H4 (cell line): Measurements from ENCODE around the gene ISYNA1. TPM values are rescaled to one million over a fixed set of nuclear protein-coding genes. Genes with fewer than 3 reads are reported as not detected.

ENCODE experiments used
- DNase-seq: peaks from one replicate; pipeline ENCODE4 v3.0.0-alpha.2; 2015; ENCODE audit warnings: low spot score
- total RNA-seq: library from RNA; depleted of rRNA; stranded (reverse); fragments of >200 nt; shearing (Covaris generic); gene quantifications from 2 replicates; pipeline ENCODE4 v1.2.3, GENCODE V29; 2014; rRNA removed

ISYNA1 gene
- total RNA-seq, 1 experiment from 2014 or later = 0.45 TPM

DNA sequence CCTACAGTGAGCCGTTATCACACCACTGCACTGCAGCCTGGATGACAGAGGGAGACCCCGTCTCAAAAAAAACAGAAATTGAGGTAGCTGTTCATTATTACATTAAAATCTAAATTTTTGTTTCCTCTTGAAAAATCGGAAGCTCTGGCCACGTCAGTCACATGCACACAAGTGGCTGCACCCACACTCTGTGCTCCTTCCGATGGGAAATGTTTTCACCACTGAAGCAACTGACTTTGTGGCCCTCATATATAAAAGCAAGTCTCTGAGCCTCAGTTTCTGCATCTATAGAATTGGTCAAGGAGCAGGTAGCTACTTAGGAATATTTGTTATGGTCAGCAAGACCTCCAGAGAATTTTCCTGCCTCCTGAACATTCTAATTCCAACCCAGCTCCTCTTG, 45.0 kb downstream of the ISYNA1 start:
- DNase-seq = no peak

DNA sequence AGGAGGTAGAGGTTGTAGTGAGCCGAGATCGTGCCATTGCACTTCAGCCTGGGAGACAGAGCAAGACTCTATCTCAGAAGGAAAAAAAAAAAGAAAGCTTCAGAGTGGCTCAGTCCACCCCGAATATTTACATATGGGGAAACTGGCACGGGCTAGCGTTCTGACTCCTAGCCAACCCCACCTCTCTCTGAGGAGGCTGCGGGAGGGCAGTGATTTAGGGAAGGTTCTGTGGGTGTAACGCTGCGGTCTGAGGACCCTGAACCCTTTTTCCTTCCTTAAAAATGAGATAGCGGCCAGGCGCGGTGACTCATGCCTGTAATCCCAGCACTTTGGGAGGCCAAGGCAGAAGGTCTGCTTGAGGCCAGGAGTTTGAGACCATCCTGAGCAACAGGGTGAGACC, 45.5 kb downstream of the ISYNA1 start:
- peak; percentile 79 for DNase-seq

DNA sequence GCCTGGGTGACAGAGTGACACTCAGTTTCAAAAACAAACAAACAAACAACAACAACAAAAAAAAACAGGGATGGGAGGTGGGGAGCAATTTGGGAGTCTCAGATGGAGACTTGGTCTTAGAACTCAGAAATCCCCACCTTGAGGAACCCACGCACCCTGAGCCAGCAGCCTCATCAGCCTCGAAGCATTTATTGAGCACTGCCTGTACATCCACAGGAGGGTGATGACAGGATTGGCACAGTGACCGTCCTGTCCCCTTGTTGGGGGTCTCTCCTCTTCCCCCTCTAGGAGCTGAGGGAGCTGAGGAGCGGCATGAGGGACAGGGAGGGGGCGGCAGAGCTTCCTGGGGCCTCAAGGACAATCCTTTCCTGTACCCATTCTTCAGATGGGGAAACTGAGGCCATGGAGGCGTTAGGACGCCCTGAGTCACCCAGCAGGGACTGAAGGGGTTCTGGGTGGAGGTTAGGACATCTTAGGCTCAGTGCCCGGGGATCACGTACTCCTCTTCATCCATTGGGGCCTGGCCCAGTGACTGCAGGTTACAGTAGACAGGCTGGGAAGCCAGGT, 46.3 kb downstream of the ISYNA1 start:
- DNase-seq = no peak

- peak; percentile 63 for DNase-seq
Measured at GRCh38 chr19:18390065-18390907, 47.6 kb downstream of the ISYNA1 start.

DNA sequence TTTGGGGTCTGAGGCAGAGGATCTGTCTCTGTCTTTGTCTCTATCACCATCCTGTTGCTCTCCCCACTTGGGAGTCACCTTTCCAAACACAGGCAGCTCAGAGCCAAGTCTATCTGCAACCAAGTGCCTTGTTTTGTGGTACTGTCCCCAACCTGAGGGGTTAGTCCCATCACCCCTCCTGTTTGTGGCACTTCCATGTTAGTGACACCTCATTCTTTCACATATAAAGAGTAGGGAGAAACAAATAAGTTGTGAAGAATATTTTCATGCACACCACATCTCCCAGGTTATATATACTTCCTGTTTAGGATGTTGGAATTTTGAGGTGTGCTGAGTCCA, 48.2 kb downstream of the ISYNA1 start:
- DNase-seq = no peak

DNA sequence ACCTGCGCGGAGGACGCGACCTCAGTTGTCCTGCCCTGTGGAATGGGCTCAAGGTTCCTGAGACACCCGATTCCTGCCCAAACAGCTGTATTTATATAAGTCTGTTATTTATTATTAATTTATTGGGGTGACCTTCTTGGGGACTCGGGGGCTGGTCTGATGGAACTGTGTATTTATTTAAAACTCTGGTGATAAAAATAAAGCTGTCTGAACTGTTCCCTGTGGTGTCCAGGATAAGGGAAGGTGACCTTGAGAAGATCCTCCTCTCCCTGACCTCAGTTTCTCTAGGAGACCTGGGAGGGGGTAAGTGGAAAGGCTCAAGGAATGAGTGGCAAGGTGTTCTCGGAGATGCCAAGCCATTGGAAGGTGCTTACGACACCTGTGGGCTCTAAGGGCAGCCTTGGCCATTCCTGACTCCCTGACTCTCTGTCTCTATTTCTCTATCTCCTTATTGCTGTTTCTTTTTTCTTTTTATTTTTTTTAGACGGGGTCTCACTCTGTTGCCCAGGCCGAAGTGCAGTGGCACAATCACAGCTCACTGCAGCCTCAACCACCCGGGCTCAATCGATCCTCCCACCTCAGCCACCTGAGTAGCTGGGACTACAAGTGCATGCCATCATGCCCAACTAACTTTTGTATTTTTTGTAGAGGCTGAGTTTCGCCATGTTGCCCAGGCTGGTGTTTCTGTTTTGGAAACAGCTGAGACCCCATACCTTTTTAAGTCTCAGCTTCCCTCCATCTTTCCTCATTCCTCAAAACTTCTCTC, 48.8 kb downstream of the ISYNA1 start:
- no peak for DNase-seq

GRCh38 chr19:18388100-18388959, 49.6 kb downstream of the ISYNA1 start:
- peak; percentile 56 for DNase-seq

DNA sequence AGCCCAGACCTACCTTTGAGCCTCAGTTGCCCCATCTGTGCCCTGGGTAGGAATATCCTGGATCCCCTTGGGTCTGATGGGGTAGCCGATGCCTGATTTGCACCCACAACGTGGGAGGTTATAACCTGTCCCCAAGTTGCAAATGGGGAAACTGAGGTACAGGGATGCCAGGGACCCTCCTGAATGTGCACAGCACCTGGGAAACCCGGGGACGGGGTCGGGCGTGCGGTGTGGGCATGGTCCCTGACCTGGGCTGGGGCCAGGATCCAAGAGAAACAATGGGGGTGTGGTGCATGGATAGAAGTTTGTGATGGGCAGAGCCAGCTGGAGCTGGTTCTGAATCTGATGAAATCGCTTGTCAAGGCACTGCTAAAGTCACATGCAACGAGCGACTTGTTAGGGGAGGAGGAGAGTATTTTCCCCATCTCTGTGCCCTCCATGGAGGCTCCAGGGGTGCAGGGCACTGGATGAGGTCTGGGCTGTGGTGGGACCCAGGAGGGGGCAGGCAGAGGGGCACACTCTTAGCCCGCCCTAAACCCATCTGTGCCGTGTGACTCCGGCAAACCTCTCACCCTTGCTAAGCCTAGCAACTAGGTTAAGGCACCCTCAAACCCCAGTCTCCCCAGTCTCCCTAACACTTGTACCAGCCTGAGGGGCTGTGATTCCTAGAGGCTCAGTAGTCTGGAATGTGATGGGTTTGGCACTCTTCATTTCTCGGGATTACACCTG, 51.2 kb downstream of the ISYNA1 start:
- DNase-seq = peak; percentile 75

- DNase-seq = peak; percentile 94
Measured at GRCh38 chr19:18385675-18386542, 52.0 kb downstream of the ISYNA1 start, which contains the start of gene GDF15. TSS of gene GDF15 (plus strand) at chr19:18386158. CDS start at chr19:18386190, 32 bp downstream.

DNA sequence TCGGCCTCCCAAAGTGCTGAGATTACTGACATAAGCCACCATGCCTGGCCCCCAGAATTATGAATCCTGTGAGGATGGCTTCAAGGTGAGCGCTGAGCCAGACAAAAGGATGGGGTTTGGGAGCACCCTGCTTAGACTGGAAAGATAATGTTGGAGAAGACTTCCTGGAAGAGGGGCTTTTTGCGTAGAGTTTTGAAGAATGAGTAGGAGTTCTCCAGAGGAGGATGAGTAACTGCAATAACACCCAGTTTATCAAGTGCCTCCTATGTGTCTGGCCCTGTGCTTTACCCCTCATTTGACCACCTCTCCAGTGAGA, 52.6 kb downstream of the ISYNA1 start:
- DNase-seq = no peak

GRCh38 chr19:18384775-18385174, 53.2 kb downstream of the ISYNA1 start:
- no peak for DNase-seq

Other genes with a start within 250 kb of the ISYNA1 start
- 17.7 and 30.9 TPM in 2 replicates for gene MPV17L2, start 244.9 kb downstream of the ISYNA1 start, total RNA-seq
- 0.41 and 2.2 TPM in 2 replicates for gene RAB3A, start 234.1 kb downstream of the ISYNA1 start, total RNA-seq
- 0.06 TPM in 1 of 2 replicates, not detected in the other for gene PDE4C, start 211.7 kb downstream of the ISYNA1 start, total RNA-seq
- 0.62 and 1.0 TPM in 2 replicates for gene IQCN, start 163.7 kb downstream of the ISYNA1 start, total RNA-seq
- gene JUND, start 156.5 kb downstream of the ISYNA1 start, total RNA-seq = 29.1 and 86.4 TPM in 2 replicates
- gene LSM4, start 115.1 kb downstream of the ISYNA1 start, total RNA-seq = 349 and 397 TPM in 2 replicates
- 2.9 and 12.1 TPM in 2 replicates for gene PGPEP1, start 97.5 kb downstream of the ISYNA1 start, total RNA-seq
- gene GDF15, start 52.0 kb downstream of the ISYNA1 start, total RNA-seq = 376 and 378 TPM in 2 replicates
- gene LRRC25, start 40.5 kb downstream of the ISYNA1 start, total RNA-seq = 0.06 and 0.35 TPM in 2 replicates
- 44.6 and 60.9 TPM in 2 replicates for gene SSBP4, start 18.7 kb downstream of the ISYNA1 start, total RNA-seq
- 4.9 and 5.8 TPM in 2 replicates for gene ELL, start 83.9 kb upstream of the ISYNA1 start, total RNA-seq
- gene FKBP8, start 105.4 kb upstream of the ISYNA1 start, total RNA-seq = 145 and 185 TPM in 2 replicates
- 139 and 150 TPM in 2 replicates for gene KXD1, start 119.7 kb upstream of the ISYNA1 start, total RNA-seq
- gene UBA52, start 133.7 kb upstream of the ISYNA1 start, total RNA-seq = 2,104 and 2,108 TPM in 2 replicates
- gene REX1BD, start 150.7 kb upstream of the ISYNA1 start, total RNA-seq = 107 and 159 TPM in 2 replicates
- 19.4 and 35.4 TPM in 2 replicates for gene CRLF1, start 168.7 kb upstream of the ISYNA1 start, total RNA-seq
- gene TMEM59L, start 174.7 kb upstream of the ISYNA1 start, total RNA-seq = 1.2 and 3.2 TPM in 2 replicates
- 2.3 and 5.7 TPM in 2 replicates for gene KLHL26, start 198.9 kb upstream of the ISYNA1 start, total RNA-seq
- 2.3 and 2.6 TPM in 2 replicates for gene CRTC1, start 245.5 kb upstream of the ISYNA1 start, total RNA-seq